Parathyroid adenoma (tissue), 2 donors: ENCODE results near the gene TECTA.

Experiments used
- H2AFZ ChIP-seq: fragments of 300-600 bp; sonication (generic); one replicate; pipeline ENCODE4 v1.7.0; 2017; ENCODE audit warnings: antibody characterized with exemption, mild to moderate bottlenecking
- H3K27ac ChIP-seq: fragments of 300-600 bp; sonication (generic); one replicate; pipeline ENCODE4 v1.7.0; 2017
- H3K27me3 ChIP-seq: fragments of 300-600 bp; sonication (generic); one replicate; pipeline ENCODE4 v1.7.0; 2017; ENCODE audit warnings: low read length; ENCODE audit not compliant: control insufficient read depth, insufficient read depth
- H3K36me3 ChIP-seq: fragments of 300-600 bp; sonication (generic); one replicate; pipeline ENCODE4 v1.7.0; 2017; ENCODE audit warnings: low read length; ENCODE audit not compliant: control insufficient read depth, insufficient read depth
- H3K4me1 ChIP-seq: fragments of 300-600 bp; sonication (generic); one replicate; pipeline ENCODE4 v1.7.0; 2017; ENCODE audit warnings: control low read depth
- H3K4me2 ChIP-seq: fragments of 300-600 bp; sonication (generic); one replicate; pipeline ENCODE4 v1.7.0; 2017; ENCODE audit warnings: low read length
- H3K4me3 ChIP-seq: fragments of 300-600 bp; sonication (generic); one replicate; pipeline ENCODE4 v1.7.0; 2017; ENCODE audit warnings: low read depth, low read length
- H3K79me2 ChIP-seq: fragments of 300-600 bp; sonication (generic); one replicate; pipeline ENCODE4 v1.7.0; 2017; ENCODE audit warnings: control low read depth
- H3K9ac ChIP-seq: fragments of 300-600 bp; sonication (generic); one replicate; pipeline ENCODE4 v1.7.0; 2017; ENCODE audit warnings: mild to moderate bottlenecking
- H3K9me3 ChIP-seq: fragments of 300-600 bp; sonication (generic); one replicate; pipeline ENCODE4 v1.7.0; 2017; ENCODE audit warnings: low read length; ENCODE audit not compliant: control insufficient read depth
- TF ChIP-seq, protein P1 (sequence below): fragments of 300-600 bp; sonication (generic); IDR thresholded peaks from one replicate; pipeline ENCODE4 v1.7.0; 2017; ENCODE audit warnings: antibody characterized with exemption, mild to moderate bottlenecking
- donor health status: primary hyperparathyroidism.

TECTA gene

DNA sequence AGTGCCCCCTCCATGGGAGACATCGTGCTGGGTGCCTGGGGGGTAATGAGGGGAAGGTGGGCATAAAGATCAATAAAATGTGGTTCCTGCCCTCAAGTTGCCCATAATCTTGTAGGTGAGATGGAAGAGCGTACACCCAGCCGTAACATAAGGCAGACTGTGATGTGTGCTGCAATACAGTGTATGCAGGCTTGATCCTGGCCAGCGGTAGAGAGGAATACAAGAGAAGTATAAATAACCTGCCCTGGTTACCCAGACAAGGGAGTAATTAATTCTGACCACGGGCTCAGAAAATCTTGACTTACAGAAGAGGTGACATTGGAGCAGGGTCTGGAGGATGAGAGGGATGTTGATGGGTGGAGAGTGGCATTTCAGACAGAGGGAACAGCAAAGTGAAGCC lies 43.7 kb downstream of the TECTA start:
- Histone ChIP-seq H3K9ac (no peak overlapping the region), H3K27me3 (no peaks in the 10 kb centered on the region), H3K4me3 (no peak overlapping the region), H3K4me2 (no peak overlapping the region), H3K79me2 (no peaks in the 10 kb centered on the region), H3K9me3 (no peaks in the 10 kb centered on the region), H3K36me3 (no peaks in the 10 kb centered on the region), H2AFZ (no peak overlapping the region), H3K4me1 (no peaks in the 10 kb centered on the region), H3K27ac (no peak overlapping the region)
- TF ChIP-seq, protein P1, sequence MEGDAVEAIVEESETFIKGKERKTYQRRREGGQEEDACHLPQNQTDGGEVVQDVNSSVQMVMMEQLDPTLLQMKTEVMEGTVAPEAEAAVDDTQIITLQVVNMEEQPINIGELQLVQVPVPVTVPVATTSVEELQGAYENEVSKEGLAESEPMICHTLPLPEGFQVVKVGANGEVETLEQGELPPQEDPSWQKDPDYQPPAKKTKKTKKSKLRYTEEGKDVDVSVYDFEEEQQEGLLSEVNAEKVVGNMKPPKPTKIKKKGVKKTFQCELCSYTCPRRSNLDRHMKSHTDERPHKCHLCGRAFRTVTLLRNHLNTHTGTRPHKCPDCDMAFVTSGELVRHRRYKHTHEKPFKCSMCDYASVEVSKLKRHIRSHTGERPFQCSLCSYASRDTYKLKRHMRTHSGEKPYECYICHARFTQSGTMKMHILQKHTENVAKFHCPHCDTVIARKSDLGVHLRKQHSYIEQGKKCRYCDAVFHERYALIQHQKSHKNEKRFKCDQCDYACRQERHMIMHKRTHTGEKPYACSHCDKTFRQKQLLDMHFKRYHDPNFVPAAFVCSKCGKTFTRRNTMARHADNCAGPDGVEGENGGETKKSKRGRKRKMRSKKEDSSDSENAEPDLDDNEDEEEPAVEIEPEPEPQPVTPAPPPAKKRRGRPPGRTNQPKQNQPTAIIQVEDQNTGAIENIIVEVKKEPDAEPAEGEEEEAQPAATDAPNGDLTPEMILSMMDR: no peak

DNA sequence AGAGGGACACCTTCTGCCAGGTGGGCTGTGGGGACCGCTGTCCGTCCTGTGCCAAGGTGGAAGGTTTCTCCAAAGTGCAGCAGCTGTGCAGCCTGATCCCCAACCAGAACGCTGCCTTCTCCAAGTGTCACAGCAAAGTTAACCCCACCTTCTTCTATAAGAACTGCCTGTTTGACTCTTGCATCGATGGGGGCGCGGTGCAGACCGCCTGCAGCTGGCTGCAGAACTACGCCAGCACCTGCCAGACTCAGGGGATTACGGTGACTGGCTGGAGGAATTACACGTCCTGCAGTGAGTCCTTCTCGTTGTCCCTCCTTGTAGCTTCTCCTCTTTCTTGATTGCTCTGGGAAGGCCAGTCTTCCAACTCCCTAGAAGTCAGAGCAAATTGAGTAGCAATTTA lies 44.8 kb downstream of the TECTA start:
- Histone ChIP-seq H3K4me3 (no peak overlapping the region), H3K27me3 (no peaks in the 10 kb centered on the region), H3K4me1 (no peaks in the 10 kb centered on the region), H3K36me3 (no peaks in the 10 kb centered on the region), H3K9ac (no peak overlapping the region), H3K79me2 (no peaks in the 10 kb centered on the region), H3K4me2 (no peak overlapping the region), H3K27ac (no peak overlapping the region), H3K9me3 (no peaks in the 10 kb centered on the region), H2AFZ (no peak overlapping the region)
- TF ChIP-seq, protein P1: no peak

DNA sequence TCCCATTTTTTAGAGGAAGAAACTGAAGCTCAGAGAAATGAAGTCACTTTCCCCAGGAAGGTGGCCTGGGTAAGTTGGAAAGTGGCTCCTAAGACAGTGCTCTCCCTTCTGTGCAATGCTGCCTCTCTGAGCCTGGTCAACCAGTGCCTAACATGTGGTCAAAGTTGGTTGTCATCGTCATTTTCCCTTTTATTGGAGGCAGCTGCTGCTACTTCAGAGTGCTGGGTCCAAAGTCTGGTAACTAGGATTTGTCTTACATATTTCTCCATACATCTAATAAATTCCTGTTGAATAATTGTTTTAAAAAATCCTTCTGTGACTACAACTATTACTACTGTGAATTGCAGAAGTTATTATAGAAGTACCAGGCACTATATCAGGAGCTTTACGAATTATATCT lies 48.1 kb downstream of the TECTA start:
- Histone ChIP-seq H2AFZ (no peak overlapping the region), H3K79me2 (no peaks in the 10 kb centered on the region), H3K36me3 (no peaks in the 10 kb centered on the region), H3K27me3 (no peaks in the 10 kb centered on the region), H3K4me3 (no peak overlapping the region), H3K9ac (no peak overlapping the region), H3K9me3 (no peaks in the 10 kb centered on the region), H3K4me1 (no peaks in the 10 kb centered on the region), H3K27ac (no peak overlapping the region), H3K4me2 (no peak overlapping the region)
- TF ChIP-seq, protein P1: no peak

DNA sequence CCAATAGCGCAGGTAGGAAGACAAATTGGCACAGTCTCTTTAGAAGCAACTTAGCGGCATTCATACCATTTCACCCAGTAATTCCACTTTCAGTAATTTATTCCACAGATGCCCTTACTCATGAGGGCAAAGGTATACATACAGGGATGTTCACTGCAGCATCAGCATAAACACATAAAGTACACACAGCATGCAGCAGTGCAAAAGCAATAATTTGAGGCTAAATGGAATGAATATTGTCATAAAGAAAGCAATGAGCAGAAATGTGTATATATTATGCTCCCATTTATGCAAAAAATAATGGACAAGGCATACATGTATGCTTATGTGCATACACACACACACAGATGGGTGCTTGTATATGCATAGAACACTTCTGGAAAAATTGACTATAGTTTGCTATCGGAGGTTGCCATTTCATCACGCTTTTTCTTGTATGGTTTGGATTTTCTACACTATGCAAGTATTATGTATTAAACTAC lies 50.2 kb downstream of the TECTA start:
- no peak overlapping the region for H3K4me2 ChIP-seq
- no peaks in the 10 kb centered on the region for H3K79me2 ChIP-seq
- no peaks in the 10 kb centered on the region for H3K9me3 ChIP-seq
- no peaks in the 10 kb centered on the region for H3K4me1 ChIP-seq
- no peak overlapping the region for H3K4me3 ChIP-seq
- H3K36me3 ChIP-seq: no peaks in the 10 kb centered on the region
- H3K27me3 ChIP-seq: no peaks in the 10 kb centered on the region
- TF ChIP-seq, protein P1: no peak
- H2AFZ ChIP-seq: no peak overlapping the region
- H3K27ac ChIP-seq: no peak overlapping the region
- H3K9ac ChIP-seq: no peak overlapping the region

DNA sequence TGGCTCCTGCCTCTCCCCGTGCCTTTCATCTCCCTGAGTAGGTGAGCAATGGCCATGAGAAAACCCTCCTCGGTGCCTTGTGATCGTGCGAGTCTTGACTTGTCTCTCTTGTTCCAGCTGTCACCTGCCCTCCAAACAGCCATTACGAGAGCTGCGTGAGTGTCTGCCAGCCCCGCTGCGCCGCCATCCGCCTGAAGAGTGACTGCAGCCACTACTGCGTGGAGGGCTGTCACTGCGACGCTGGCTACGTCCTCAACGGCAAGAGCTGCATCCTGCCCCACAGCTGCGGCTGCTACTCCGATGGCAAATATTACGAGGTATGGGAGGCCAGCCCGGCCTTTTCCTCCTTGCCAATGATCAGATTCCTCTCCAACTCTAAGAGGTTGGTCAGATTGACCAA lies 51.7 kb downstream of the TECTA start:
- no peaks in the 10 kb centered on the region for H3K9me3 ChIP-seq
- no peaks in the 10 kb centered on the region for H3K27me3 ChIP-seq
- no peak overlapping the region for H3K4me2 ChIP-seq
- H3K27ac ChIP-seq: no peak overlapping the region
- H3K36me3 ChIP-seq: no peaks in the 10 kb centered on the region
- H3K9ac ChIP-seq: no peak overlapping the region
- H3K4me3 ChIP-seq: no peak overlapping the region
- H3K4me1 ChIP-seq: no peaks in the 10 kb centered on the region
- TF ChIP-seq, protein P1: no peak
- no peaks in the 10 kb centered on the region for H3K79me2 ChIP-seq
- H2AFZ ChIP-seq: no peak overlapping the region
